ENCODE results near the gene SMCR8.

SMCR8 gene

GRCh38 chr17:18280249-18280648 lies 34.8 kb upstream of the SMCR8 start:
- Histone ChIP-seq H4K20me1 (ENCODE audit: insufficient read depth, low read length) (no peaks in the 10 kb centered on the region), H3K36me3 (replicated peaks; ENCODE audit: insufficient read depth, low read length) (peaks cover 10% of the 10 kb centered on the region), H3K27me3 (replicated peaks; ENCODE audit: insufficient read depth, low read length) (no peaks in the 10 kb centered on the region), H3F3A (ENCODE audit: insufficient read depth, low read length) (no peaks in the 10 kb centered on the region), H3K4me3 (ENCODE audit: low read length) (no peak overlapping the region), H3K4me2 (ENCODE audit: low read depth, low read length) (no peak overlapping the region), H3K9ac (ENCODE audit: low read length) (no peak overlapping the region), H3K4me1 (ENCODE audit: low read length) (no peaks in the 10 kb centered on the region), H3K79me2 (ENCODE audit: low read length) (0 out of 2 replicates have a peak, but pooled peaks cover 5% of the 10 kb centered on the region), H3K9me3 (replicated peaks; ENCODE audit: insufficient read depth, low read length) (no peaks in the 10 kb centered on the region), H3K27ac (ENCODE audit: low read length) (no peak overlapping the region), H2AFZ (ENCODE audit: low read length) (no peak overlapping the region), H3K9me2 (replicated peaks; ENCODE audit: insufficient read depth, low read length) (no peaks in the 10 kb centered on the region)
- no peak for TF ChIP-seq CTCF (IDR thresholded peaks at IDR 0.05; ENCODE audit: low read length)
- TF ChIP-seq EZH2phosphoT487 (IDR thresholded peaks at IDR 0.05; ENCODE audit: low read length) = no peak
- TF ChIP-seq EZH2 (optimal IDR thresholded peaks at IDR 0.05; ENCODE audit: low read depth, low read length) = no peak
- DNase-seq = no peak

- Histone ChIP-seq H4K20me1 (ENCODE audit: insufficient read depth, low read length) (no peaks in the 10 kb centered on the region), H3K27ac (ENCODE audit: low read length) (no peak overlapping the region), H3K4me2 (ENCODE audit: low read depth, low read length) (no peak overlapping the region), H3K9me2 (replicated peaks; ENCODE audit: insufficient read depth, low read length) (no peaks in the 10 kb centered on the region), H3F3A (ENCODE audit: insufficient read depth, low read length) (no peaks in the 10 kb centered on the region), H3K4me3 (ENCODE audit: low read length) (no peak overlapping the region), H2AFZ (ENCODE audit: low read length) (no peak overlapping the region), H3K36me3 (replicated peaks; ENCODE audit: insufficient read depth, low read length) (peaks cover 14% of the 10 kb centered on the region), H3K9me3 (replicated peaks; ENCODE audit: insufficient read depth, low read length) (no peaks in the 10 kb centered on the region), H3K79me2 (ENCODE audit: low read length) (0 out of 2 replicates have a peak, but pooled peaks cover 7% of the 10 kb centered on the region), H3K27me3 (replicated peaks; ENCODE audit: insufficient read depth, low read length) (no peaks in the 10 kb centered on the region), H3K4me1 (ENCODE audit: low read length) (no peaks in the 10 kb centered on the region), H3K9ac (ENCODE audit: low read length) (no peak overlapping the region)
- TF ChIP-seq EZH2 (optimal IDR thresholded peaks at IDR 0.05; ENCODE audit: low read depth, low read length) (no peak), EZH2phosphoT487 (IDR thresholded peaks at IDR 0.05; ENCODE audit: low read length) (no peak), CTCF (IDR thresholded peaks at IDR 0.05; ENCODE audit: low read length) (no peak)
- no peak for DNase-seq
These were observed 34.2 kb upstream of the SMCR8 start for GRCh38 chr17:18280766-18281371.

- H3K9me2 ChIP-seq (replicated peaks; ENCODE audit: insufficient read depth, low read length) = no peaks in the 10 kb centered on the region
- H4K20me1 ChIP-seq (ENCODE audit: insufficient read depth, low read length) = no peaks in the 10 kb centered on the region
- no peaks in the 10 kb centered on the region for H3K27me3 ChIP-seq (replicated peaks; ENCODE audit: insufficient read depth, low read length)
- no peak overlapping the region for H3K4me3 ChIP-seq (ENCODE audit: low read length)
- no peak overlapping the region for H2AFZ ChIP-seq (ENCODE audit: low read length)
- no peak overlapping the region for H3K27ac ChIP-seq (ENCODE audit: low read length)
- 0 out of 2 replicates have a peak, but pooled peaks cover 7% of the 10 kb centered on the region for H3K79me2 ChIP-seq (ENCODE audit: low read length)
- TF ChIP-seq CTCF (IDR thresholded peaks at IDR 0.05; ENCODE audit: low read length) = no peak
- no peak for TF ChIP-seq EZH2phosphoT487 (IDR thresholded peaks at IDR 0.05; ENCODE audit: low read length)
- no peak for TF ChIP-seq EZH2 (optimal IDR thresholded peaks at IDR 0.05; ENCODE audit: low read depth, low read length)
- H3F3A ChIP-seq (ENCODE audit: insufficient read depth, low read length) = no peaks in the 10 kb centered on the region
- H3K4me1 ChIP-seq (ENCODE audit: low read length) = no peaks in the 10 kb centered on the region
- H3K9ac ChIP-seq (ENCODE audit: low read length) = no peak overlapping the region
- no peak for DNase-seq
- peaks cover 11% of the 10 kb centered on the region for H3K36me3 ChIP-seq (replicated peaks; ENCODE audit: insufficient read depth, low read length)
- H3K9me3 ChIP-seq (replicated peaks; ENCODE audit: insufficient read depth, low read length) = no peaks in the 10 kb centered on the region
- H3K4me2 ChIP-seq (ENCODE audit: low read depth, low read length) = no peak overlapping the region
These were observed 33.3 kb upstream of the SMCR8 start for GRCh38 chr17:18281788-18282187.

All from MM.1S (cell line).